Measurements from ENCODE around the gene PSMD13. TPM values are rescaled to one million over a fixed set of nuclear protein-coding genes. Genes with fewer than 3 reads are reported as not detected.

The PSMD13 gene
- polyA plus RNA-seq, 1 experiment, result 187 TPM

DNA sequence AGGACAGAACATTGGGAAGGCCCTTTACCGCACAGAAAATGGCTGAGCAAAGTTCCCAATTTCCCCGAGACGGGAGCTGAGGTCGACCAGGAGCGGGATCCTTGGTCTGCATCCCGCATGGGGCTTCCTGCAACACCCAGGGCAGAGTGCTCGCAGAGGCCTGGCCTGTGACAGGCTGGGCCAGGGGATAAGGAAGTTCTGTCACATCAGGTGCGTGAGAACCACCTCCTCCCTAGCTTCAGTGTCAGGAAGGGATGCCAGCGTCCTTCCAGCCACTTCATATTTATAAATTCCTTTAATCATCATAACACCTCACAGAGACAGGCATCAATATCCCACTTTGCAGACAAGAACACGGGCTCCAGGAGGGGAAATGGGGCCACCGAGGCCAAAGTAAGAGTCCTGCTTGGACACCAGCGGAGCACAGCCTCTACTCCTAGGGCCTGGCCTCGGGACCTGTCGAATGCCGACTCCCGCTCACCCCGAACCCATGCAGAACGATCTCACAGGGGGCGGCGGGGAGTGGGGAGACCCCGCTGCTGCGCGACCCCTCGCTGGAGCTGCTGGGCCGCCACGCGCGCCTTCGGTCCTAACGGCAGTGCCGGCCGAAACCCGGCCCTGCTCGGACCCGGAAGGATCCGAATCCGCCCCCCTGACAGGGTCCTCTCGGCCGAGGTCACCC, 30.1 kb upstream of the PSMD13 start:
- POLR2A ChIA-PET, result no interaction called here
- DNase-seq (ENCODE audit: low read depth), result no peak
- H3K36me3 ChIP-seq (ENCODE audit: control insufficient read depth, insufficient read depth, low read length), result peaks cover 42% of the 10 kb centered on the region
- peak overlapping the region; percentile 96 for H3K4me3 ChIP-seq (ENCODE audit: low read depth, low read length)
- CTCF ChIA-PET, result interaction anchor here (0.6 to 1.6 kb wide), 5 partner anchors 28 to 242 kb away, joined by 3 to 6 read pairs (median 3); no protein-coding TSS in a partner anchor
- no peak for TF ChIP-seq CTCF (IDR thresholded peaks at IDR 0.05; ENCODE audit: insufficient read depth, low read depth, low read length)
- no peaks in the 10 kb centered on the region for H3K27me3 ChIP-seq (ENCODE audit: control insufficient read depth, insufficient read depth, low read length)

GRCh38 chr11:207208-207862, 29.4 kb upstream of the PSMD13 start, which contains the start of the genes BET1L and RIC8A:
BET1L (minus strand) TSS chr11:207399; CDS start chr11:207321, 78 bp downstream.
RIC8A (plus strand) TSS chr11:207708; CDS start chr11:208855, 1,147 bp downstream.
- no peaks in the 10 kb centered on the region for H3K27me3 ChIP-seq (ENCODE audit: control insufficient read depth, insufficient read depth, low read length)
- ChIA-PET POLR2A (no interaction called here), CTCF (interaction anchor here (0.6 to 1.6 kb wide), 4 partner anchors 27 to 241 kb away, joined by 3 to 6 read pairs (median 4); no protein-coding TSS in a partner anchor)
- peak; percentile 90 for DNase-seq (ENCODE audit: low read depth)
- H3K36me3 ChIP-seq (ENCODE audit: control insufficient read depth, insufficient read depth, low read length), result peaks cover 49% of the 10 kb centered on the region
- TF ChIP-seq CTCF (IDR thresholded peaks at IDR 0.05; ENCODE audit: insufficient read depth, low read depth, low read length), result no peak
- peak within 1 kb of the TSS; percentile 96 for H3K4me3 ChIP-seq (ENCODE audit: low read depth, low read length)

DNA sequence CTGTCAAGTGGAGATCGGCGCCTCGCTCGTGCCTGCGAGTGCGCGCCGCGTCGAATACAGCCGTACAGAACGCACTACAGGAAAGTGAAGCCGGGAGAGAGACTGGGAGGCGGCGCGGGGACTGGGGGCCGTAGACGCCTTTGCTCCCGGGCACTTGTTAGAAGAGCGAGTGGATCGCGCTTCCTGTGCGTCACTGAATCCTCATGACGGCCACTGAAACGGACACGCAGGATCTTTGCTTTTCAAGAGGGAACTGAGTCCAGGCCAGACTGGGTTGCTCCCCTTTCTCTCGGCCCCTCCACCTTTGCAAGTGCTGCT, 29.0 kb upstream of the PSMD13 start:
- no peaks in the 10 kb centered on the region for H3K27me3 ChIP-seq (ENCODE audit: control insufficient read depth, insufficient read depth, low read length)
- CTCF ChIA-PET, result interaction anchor here (0.9 to 1.5 kb wide), 3 partner anchors 128 to 241 kb away, joined by 3 to 6 read pairs (median 3); no protein-coding TSS in a partner anchor
- H3K36me3 ChIP-seq (ENCODE audit: control insufficient read depth, insufficient read depth, low read length), result peaks cover 54% of the 10 kb centered on the region
- H3K4me3 ChIP-seq (ENCODE audit: low read depth, low read length), result peak overlapping the region; percentile 96
- POLR2A ChIA-PET, result no interaction called here
- no peak for TF ChIP-seq CTCF (IDR thresholded peaks at IDR 0.05; ENCODE audit: insufficient read depth, low read depth, low read length)
- no peak for DNase-seq (ENCODE audit: low read depth)

- Histone ChIP-seq H3K36me3 (ENCODE audit: control insufficient read depth, insufficient read depth, low read length) (peaks cover 56% of the 10 kb centered on the region), H3K4me3 (ENCODE audit: low read depth, low read length) (peak overlapping the region; percentile 96), H3K27me3 (ENCODE audit: control insufficient read depth, insufficient read depth, low read length) (no peaks in the 10 kb centered on the region)
- no peak for DNase-seq (ENCODE audit: low read depth)
- POLR2A ChIA-PET, result interaction anchor here (0.7 kb wide), 1 partner anchor 571 kb away, joined by 21 read pairs; no protein-coding TSS in a partner anchor
- TF ChIP-seq CTCF (IDR thresholded peaks at IDR 0.05; ENCODE audit: insufficient read depth, low read depth, low read length), result no peak
- CTCF ChIA-PET, result interaction anchor here (0.9 to 1.6 kb wide), 3 partner anchors 128 to 240 kb away, joined by 3 read pairs; no protein-coding TSS in a partner anchor
These were observed 28.4 kb upstream of the PSMD13 start for GRCh38 chr11:208181-208916.

GRCh38 chr11:208917-209260, 27.9 kb upstream of the PSMD13 start:
- ChIA-PET CTCF (interaction anchor here (0.9 to 1.6 kb wide), 3 partner anchors 127 to 240 kb away, joined by 3 read pairs; no protein-coding TSS in a partner anchor), POLR2A (interaction anchor here (0.7 kb wide), 1 partner anchor 570 kb away, joined by 21 read pairs; no protein-coding TSS in a partner anchor)
- Histone ChIP-seq H3K36me3 (ENCODE audit: control insufficient read depth, insufficient read depth, low read length) (peaks cover 55% of the 10 kb centered on the region), H3K4me3 (ENCODE audit: low read depth, low read length) (peak overlapping the region; percentile 96), H3K27me3 (ENCODE audit: control insufficient read depth, insufficient read depth, low read length) (no peaks in the 10 kb centered on the region)
- DNase-seq (ENCODE audit: low read depth), result no peak
- TF ChIP-seq CTCF (IDR thresholded peaks at IDR 0.05; ENCODE audit: insufficient read depth, low read depth, low read length), result no peak
